ENCODE measurements around the gene ALCAM.

- no peak for TF ChIP-seq CTCF (conservative IDR thresholded peaks at IDR 0.05; ENCODE audit: low read depth, low read length)
- TF ChIP-seq EZH2 (IDR thresholded peaks at IDR 0.05; ENCODE audit: borderline replicate concordance, low read depth, low read length, poor library complexity, severe bottlenecking) = no peak
These were observed 173.2 kb downstream of the ALCAM start for GRCh38 chr3:105539897-105540296.
